ENCODE results near the gene OR2A5. TPM values are rescaled to one million over a fixed set of nuclear protein-coding genes. Genes with fewer than 3 reads are reported as not detected.

OR2A5 gene, protein sequence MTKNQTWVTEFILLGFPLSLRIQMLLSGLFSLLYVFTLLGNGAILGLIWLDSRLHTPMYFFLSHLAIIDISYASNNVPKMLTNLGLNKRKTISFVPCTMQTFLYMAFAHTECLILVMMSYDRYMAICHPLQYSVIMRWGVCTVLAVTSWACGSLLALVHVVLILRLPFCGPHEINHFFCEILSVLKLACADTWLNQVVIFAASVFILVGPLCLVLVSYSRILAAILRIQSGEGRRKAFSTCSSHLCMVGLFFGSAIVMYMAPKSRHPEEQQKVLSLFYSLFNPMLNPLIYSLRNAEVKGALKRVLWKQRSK
- total RNA-seq (2011; cell fraction: chromatin; rRNA removed; ENCODE audit: low replicate concordance), result not detected in 2 replicates
- not detected in 2 replicates for total RNA-seq (2011; cell fraction: nucleolus; rRNA removed)
- not detected in 2 replicates for total RNA-seq (2011; cell fraction: nucleoplasm; rRNA removed)
- total RNA-seq (2014; rRNA removed) (not detected in 2 replicates), total RNA-seq (2014; rRNA removed; fragmentation: Illumina TruSeq; extraction: Trizol) (not detected in 2 replicates), total RNA-seq (2015; rRNA removed; fragmentation: Illumina TruSeq; extraction: Trizol) (not detected in 2 replicates), total RNA-seq (2021) (not detected in 2 replicates), polyA plus RNA-seq (2011; rRNA removed) (not detected in 2 replicates), polyA plus RNA-seq (2014; fragmentation: Illumina TruSeq; extraction: Trizol) (not detected in 2 replicates), polyA plus RNA-seq (2014; fragmentation: Nextera tagmentation; extraction: Ambion mirVana) (not detected), polyA plus RNA-seq (2014; rRNA removed) (not detected in 2 replicates), polyA minus RNA-seq (2011; rRNA and poly(A)+ RNA removed) (not detected in 2 replicates), Bru-seq, nascent RNA (not detected), BruChase-seq, experiment 1, labeled RNA remaining after a 2-hour chase (not detected), BruChase-seq, experiment 2, labeled RNA remaining after a 6-hour chase (not detected)
- not detected in 2 replicates for polyA plus RNA-seq (2011; cell fraction: cytosol; rRNA removed)
- not detected in 2 replicates for polyA plus RNA-seq (2011; cell fraction: nucleus; rRNA removed)
- 0.01 TPM in 1 of 2 replicates, not detected in the other for polyA plus RNA-seq (2012)
- polyA minus RNA-seq (2011; cell fraction: cytosol; rRNA and poly(A)+ RNA removed), result not detected in 2 replicates
- not detected in 2 replicates for polyA minus RNA-seq (2011; cell fraction: nucleus; rRNA and poly(A)+ RNA removed)
- long read RNA-seq, experiment 1, result 0 reads
- long read RNA-seq, experiment 2, result 0 reads
- long read RNA-seq, experiment 3, result 0 reads

DNA sequence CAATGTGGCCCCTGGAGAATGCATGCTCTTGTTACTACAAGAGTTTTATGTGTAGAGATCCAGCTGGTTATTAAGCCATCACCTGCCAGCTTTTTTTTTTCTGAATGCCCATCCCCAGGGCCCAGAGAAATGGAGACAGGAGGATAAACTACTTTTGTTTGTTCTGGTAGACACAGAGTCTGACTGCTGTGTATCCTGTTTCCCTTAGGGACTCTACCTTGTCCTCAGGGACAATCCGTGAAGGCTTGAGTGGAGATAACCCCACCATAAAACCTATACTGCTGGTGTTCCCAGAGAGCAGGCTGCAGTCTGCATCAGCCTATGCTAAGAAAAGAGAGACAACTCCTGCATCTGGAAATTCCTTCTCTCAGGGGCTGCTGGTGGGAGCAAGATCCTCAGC is at the start of gene OR2A5:
OR2A5 (plus strand) TSS at position 301 of the 400 bp plus-strand sequence. CDS start 1,454 bp downstream, outside the sequence.
- Histone ChIP-seq H4K20me1 (replicated peaks; ENCODE audit: control insufficient read depth, insufficient read depth, low read length) (no peaks in the 10 kb centered on the region), H3K9ac (ENCODE audit: insufficient read depth in 1 of 2, low read depth in 2 of 2, low read length in 2 of 2) (no peak within 1 kb of the TSS), H3K36me3 (ENCODE audit: control insufficient read depth, insufficient read depth, low read length) (no peaks in the 10 kb centered on the region), H2AFZ (ENCODE audit: low read depth, low read length) (no peak within 1 kb of the TSS), H3K27ac (ENCODE audit: extremely low read depth, low read depth, low read length) (no peak within 1 kb of the TSS), H3K4me3 (no peak within 1 kb of the TSS), H3K4me2 (ENCODE audit: insufficient read depth, low read length) (no peak within 1 kb of the TSS), H3K9me3 (replicated peaks; ENCODE audit: control insufficient read depth, insufficient read depth, low read depth, low read length) (no peaks in the 10 kb centered on the region), H3K27me3 (ENCODE audit: control insufficient read depth in 2 of 2, insufficient read depth in 2 of 2, low read length in 2 of 2) (no peaks in the 10 kb centered on the region), H3K9me1 (ENCODE audit: control insufficient read depth, insufficient read depth, low read length) (no peaks in the 10 kb centered on the region), H3K4me1 (replicated peaks in 1 of 2; ENCODE audit: control insufficient read depth in 2 of 2, insufficient read depth in 2 of 2, low read length in 2 of 2) (no peaks in the 10 kb centered on the region), H3K79me2 (ENCODE audit: control insufficient read depth, insufficient read depth, low read length) (no peaks in the 10 kb centered on the region)
- no TSS peak for BruUV-seq (replicated peaks)
- in situ Hi-C loops (cut with MboI), result no loop called here
- intact Hi-C loops (cut with micrococcal nuclease), result no loop called here
- 0% methylated on average over 1 of the region's 1 CpG for WGBS (ENCODE audit: insufficient coverage, low coverage, missing lambda C conversion rate)
- no peak for DNase-seq (ENCODE audit: extremely low read depth in 1 of 4, low spot score in 3 of 4)
- TF ChIP-seq NFE2L1 (tag; IDR thresholded peaks at IDR 0.05; ENCODE audit: borderline replicate concordance, low read depth) (no peak), ZNF316 (IDR thresholded peaks at IDR 0.05) (no peak), THRAP3 (IDR thresholded peaks at IDR 0.05; ENCODE audit: borderline replicate concordance) (no peak), KLF6 (CRISPR knock-in tag; IDR thresholded peaks at IDR 0.05; ENCODE audit: borderline replicate concordance) (no peak), ZNF778 (CRISPR knock-in tag; IDR thresholded peaks at IDR 0.05) (no peak)
- TF ChIP-seq, protein P1, sequence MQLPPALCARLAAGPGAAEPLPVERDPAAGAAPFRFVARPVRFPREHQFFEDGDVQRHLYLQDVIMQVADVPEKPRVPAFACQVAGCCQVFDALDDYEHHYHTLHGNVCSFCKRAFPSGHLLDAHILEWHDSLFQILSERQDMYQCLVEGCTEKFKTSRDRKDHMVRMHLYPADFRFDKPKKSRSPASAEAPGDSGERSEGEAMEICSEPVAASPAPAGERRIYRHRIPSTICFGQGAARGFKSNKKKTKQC (CRISPR knock-in tag; IDR thresholded peaks at IDR 0.05), result no peak
- ChIA-PET CTCF (ENCODE audit: low intra/inter-chr PET ratio) (no interaction called here), POLR2A (no interaction called here)
- no peak for FAIRE-seq
- no peak for ATAC-seq

All from K562 (cell line).